SIG-M5 treated with dmso at 0.1 percent for 504 hours (cell line): ENCODE results near the gene TOMM70.
"Not testable (repeated sequence)": the region's sequence is repeated elsewhere in the genome, so short reads cannot be mapped to it uniquely, and the experiment has no call there.

Experiments used
- DNase-seq: peaks from one replicate; lab custom pipeline; 2025; ENCODE audit not compliant: unreplicated experiment; lab: John Stamatoyannopoulos, UW

The TOMM70 gene

DNA sequence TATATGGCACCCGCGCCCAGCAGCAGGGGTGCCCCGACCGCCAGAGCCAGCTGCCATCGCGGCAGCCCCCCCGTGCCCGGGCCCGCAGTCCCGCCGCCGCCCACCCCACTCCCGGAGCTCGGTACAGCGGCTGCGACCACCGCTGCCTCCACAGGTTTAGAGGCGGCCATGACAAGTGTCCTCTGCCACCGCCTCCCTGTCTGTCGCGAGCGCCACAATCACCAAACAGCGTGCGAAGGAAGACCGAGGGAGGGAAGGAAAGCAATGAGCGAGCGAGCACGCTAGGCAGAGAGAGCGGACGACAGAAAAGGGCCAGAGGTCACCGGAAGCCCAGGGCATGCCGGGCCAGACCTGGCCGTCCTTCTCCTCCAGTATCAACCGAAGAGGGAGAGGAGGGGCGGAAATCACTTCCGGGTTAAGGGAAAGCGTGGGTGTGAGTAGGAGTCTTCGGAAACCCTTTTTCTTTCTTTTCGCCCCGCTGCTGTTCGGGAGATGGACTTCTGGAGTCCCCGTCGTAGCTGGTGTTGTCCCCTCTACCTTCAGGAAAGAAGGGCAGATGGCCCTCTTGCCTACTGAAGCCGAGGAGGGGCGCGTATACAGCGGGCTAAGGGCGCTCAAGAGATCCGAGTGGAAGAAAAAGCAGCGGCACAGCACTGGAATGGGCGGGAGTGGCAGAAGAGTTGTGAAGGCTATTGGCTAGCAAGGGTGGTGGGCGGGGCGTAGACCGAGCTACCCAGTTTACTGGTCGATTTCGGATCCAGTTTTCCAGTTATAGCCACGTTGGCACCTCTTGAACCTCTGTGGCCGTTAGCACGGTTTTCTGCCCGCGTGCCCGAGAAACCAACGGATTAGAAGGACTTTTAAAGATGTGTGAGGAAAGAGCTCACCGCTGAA is at the start of gene TOMM70, which contains the start of gene LNP1:
TSS of gene TOMM70 (minus strand) at position 310 of the 894 bp plus-strand sequence. CDS start at position 170, 140 bp downstream.
TSS of gene LNP1 (plus strand) at position 760 of the 894 bp plus-strand sequence. CDS start 28,191 bp downstream, outside the sequence.
- DNase-seq = peak; percentile 98

DNA sequence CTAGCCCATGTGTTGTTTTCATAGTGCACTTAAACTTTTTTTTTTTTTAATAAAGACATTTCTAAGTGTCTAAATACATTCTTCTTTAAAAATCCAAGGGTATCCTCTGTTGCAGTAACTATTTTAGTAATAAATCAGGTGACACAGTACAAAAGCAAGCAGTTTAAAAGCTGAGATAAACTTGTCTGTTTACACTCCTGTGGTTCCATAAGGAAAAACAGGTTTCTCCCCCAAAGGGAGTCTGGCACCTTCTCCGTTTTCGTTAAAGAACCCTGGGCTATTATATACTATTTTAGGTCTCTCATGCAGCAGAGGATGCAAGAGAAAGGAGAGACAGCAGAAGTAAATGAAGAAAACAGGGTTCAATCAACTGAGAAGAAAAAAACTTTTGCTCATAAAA is 48.3 kb upstream of the TOMM70 start:
- DNase-seq = no peak

DNA sequence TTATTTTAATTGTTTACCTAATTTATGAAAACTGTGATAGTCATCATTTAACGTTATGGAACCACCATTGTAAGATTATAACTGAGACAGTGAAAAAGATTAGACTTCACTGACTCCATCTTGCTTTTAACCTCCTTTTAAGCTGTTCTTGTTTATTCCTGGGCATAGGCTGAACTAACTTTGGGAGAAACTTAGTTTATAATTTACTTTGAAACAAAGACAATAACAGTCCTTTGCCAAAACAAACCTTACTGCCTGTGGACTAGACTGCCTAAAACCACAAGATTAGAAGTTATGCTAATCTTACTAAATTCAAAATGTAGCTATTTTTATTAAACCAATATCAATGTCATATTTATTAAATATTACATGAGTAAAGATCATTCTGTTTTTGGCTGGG is 47.2 kb upstream of the TOMM70 start:
- no peak for DNase-seq

DNA sequence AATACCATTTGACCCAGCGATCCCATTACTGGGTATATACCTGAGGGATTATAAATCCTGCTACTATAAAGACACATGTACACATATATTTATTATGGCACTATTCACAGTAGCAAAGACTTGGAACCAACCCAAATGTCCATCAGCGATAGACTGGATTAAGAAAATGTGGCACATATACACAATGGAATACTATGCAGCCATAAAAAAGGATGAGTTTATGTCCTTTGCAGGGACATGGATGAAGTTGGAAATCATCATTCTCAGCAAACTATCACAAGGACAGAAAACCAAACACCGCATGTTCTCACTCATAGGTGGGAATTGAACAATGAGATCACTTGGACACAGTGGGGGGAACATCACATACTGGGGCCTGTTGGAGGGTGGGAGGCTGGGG is 46.2 kb upstream of the TOMM70 start:
- not testable (repeated sequence) for DNase-seq

DNA sequence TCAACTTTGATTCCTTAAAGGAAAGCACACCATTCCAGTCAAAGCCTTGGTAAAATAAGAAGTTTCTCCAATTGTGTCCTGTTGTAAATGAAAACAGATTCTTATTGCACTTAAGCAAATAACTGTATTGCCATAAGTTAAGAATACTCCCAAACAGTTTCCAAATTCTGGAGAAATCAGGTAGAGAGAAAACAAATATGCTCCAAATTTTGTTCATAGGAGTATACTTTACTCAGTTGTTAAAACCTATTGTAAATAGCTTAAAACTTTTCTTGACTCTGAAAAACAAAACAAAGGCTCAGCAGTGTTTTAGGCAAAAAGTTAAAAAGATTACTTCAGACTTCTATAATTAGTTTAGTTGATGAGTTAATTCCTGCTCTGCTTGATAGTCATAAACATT is 42.8 kb upstream of the TOMM70 start:
- no peak for DNase-seq

DNA sequence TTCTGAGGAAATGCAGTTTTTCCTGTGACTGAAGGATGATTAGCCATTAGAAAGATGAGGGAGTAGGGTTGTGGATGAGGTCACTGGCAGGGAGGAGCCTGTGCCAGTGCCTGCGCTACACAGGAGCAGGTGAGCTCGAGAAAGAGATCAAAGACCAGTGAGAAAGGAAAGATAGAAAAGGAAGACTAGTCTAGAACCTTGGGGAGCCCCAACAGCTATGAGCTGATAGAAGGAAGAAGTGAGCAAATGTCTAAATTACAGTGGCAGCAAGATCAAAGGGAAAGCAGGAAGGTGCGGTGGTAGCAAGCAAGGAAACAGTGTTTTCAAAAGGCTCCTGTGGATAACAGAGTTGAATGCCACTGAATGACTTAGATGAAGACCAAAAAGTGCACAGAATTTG is 40.0 kb upstream of the TOMM70 start:
- DNase-seq = no peak

DNA sequence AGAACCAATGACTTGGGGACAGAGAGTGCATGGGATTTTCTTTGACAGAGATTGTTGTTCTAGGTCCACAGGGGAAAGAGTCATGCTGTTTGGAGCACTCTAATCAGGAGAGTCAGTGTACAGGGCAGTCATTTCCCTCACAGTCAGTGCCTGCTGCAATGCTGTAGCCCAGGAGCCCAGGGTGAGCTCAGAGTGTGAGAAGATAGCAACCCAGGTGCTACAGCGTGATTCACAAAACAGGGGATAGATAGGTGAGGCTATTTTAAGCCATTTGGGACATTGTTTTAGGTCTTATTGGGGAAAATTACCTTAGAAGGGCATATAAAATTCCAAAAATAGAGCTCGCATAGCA is 37.7 kb upstream of the TOMM70 start:
- DNase-seq = no peak

DNA sequence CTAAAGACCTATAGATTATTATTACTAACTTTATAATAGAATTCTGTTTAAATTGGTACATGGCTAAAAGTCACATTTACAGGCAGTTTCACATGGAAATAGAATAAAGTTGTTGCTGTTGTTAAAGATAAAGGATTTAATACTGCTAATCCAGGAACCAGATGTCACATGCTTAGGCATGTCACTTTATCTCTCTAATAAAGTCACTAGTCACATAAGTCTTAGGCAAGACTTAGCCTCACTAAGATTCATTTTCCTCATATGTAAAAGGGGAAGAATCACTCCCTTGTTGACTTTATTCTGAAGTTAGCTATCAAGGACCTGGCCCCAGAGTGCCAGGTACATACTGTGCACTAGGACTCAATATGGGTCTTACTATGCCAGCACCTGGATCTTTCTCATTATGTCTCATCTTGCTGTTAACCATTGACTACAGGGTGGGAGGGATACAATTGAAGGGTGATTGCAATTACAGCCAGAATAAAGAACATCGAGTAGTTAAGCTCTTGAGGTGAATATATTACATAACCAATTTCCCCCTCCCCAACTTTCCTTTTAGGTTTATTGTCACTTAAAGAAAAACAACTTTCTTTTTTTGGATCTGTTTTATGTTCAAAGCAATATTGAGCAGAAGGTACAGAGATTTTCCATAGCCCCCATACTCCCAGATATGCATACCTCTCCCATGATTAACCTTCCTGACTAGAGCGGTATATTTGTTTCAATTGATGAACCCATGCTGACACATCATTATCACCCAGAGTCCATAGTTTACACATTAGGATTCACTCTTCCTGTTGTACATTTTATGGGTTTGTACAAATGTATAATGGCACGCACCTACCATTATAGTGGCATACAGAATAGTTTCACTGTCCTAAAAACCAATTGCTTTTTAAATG is 37.1 kb upstream of the TOMM70 start:
- peak; percentile 9 for DNase-seq

DNA sequence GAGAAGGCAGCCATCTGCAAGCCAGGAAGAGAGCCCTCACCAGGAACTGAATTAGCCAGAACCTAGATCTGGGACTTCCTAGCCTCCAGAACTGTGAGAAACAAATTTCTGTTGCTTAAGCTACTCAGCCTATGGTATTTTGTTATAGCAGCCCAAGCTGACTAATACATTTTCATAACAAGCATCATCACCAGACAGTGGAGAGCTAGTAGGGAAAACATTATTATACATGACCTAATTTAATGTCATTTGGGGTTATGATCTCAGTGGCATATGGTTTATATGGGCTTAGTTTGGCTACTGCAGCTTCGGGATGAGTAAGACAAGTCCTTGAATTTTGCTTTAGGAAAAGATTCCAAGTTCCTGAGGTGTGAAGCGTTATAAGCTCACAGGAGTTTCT is 36.1 kb upstream of the TOMM70 start:
- no peak for DNase-seq

DNA sequence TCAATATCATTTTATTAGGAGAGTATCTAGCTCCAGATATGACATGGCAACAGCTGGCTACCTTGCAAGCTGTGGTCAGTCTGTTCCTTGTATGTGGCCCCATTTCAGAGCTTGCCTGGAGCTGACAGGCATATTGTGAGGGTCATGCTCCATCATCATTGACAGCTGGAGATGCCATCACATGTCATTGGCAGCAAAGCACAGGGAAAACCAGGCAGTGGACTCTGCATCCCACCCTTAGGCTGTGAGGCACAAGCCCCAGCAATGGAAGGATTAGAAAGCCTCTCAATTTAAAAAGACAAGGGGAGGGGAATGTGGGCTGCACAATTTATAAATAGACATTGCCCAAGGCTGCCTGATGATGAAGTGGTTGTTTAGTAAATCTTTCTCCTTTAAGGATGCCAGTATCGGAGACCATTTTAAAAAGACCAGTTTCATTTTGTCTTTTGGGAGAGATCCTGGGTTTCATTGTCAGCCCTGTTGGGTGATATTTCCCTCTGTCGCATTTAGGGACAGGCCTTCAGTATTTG is 28.4 kb upstream of the TOMM70 start:
- no peak for DNase-seq

DNA sequence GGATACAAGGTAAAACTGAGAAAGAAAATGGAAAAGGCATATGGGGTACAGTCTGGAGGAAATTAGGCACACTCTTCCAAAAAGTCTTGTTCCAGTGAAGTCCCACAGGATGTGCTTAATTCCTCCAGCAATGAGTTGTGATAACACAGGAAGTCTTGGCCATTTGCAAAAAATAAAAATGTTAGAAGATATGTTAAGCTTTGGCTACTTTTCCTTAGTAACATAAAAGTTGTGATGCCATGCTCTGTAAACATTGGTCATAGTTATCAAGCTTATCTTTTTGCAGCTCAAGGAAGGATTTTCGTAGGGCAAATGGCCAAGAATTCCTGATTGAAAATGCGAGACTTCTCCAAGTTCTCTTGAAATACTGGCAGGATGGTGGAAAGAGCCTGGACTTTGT is 26.8 kb upstream of the TOMM70 start:
- DNase-seq = no peak

DNA sequence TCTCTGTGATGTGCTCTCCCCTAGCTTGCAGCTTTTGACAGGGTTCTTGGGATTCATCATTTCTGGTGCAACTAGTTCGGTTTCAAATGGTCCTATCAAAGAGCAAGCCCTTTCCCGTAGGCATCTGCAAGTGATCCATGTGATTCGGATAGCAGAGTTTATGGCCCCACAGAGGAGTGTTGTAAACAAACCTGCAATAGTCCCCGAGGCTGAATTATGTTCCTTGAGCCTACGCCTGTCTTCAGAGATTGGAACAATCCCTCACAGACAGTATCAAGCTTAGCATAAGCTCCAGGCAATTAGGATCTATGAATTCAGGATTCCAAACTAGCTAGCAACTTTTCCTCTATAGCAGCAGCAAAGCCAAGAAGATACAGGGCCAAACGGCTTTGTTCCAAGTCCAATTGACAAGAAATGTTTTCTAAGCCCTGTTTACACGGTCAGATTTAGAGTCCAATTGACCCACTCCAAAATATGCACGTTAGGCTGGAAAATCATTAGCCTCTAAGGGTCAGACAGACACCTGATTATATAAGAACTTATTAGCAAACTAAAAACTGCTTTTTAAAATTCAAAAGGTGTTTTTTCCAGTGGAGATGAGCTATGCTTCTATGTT is 25.3 kb upstream of the TOMM70 start:
- no peak for DNase-seq

DNA sequence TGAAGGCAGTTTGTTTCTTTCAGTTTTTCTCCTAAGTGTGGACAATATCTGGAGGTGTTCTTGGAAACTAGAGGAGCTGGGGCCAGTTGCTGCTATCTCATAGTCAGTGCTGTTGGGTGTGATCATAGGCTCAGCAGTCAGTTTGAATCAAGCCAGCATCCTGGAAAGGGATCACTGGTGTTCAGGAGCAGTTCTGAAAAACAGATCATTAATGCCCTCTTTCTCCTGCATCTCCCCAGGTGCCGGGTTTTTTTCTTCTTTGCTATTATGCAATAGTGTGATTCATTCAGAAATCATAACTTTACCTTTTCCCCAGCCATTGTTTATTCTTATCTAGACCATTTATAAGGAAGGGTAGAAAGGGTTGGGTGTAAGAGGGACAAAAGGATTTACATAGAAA is 24.4 kb upstream of the TOMM70 start:
- no peak for DNase-seq

DNA sequence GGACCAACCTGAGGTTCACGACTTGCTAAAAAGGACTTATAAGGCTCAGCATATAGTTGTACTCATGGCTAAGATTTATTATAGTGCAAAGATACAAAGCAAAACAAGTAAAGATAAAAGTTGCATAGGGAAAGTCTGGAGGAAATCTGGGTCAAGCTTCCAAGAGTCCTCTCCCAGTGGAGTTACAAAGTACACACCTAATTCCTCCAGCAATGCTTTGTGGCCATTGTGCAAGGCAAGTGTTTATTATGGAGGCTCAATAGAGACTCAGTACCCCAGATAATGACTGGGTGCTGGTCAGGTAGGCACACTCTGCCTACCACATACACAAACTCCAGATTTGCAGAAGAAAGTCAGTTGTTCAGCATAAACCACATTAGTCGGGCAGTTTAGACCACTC is 23.4 kb upstream of the TOMM70 start:
- DNase-seq = no peak

DNA sequence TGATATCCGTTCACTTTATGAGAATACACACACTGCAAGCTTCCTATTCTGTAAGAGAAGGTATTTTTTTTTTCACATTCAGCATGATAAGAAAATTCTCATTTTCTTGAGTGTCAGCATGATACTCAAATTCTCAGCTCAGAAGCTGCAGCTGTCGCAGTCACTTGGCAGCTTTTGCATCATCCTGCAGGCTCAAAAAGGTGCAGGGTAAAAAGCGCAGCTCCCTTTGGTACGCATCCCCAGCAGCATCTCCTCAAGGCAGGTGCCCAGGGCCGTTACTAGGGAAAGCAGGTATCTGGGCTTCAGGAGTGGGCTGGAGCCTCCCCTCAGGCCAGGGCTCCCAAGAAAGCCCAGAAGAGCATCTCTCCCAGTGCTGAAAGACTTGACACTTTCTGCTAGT is 22.7 kb upstream of the TOMM70 start:
- DNase-seq = no peak

DNA sequence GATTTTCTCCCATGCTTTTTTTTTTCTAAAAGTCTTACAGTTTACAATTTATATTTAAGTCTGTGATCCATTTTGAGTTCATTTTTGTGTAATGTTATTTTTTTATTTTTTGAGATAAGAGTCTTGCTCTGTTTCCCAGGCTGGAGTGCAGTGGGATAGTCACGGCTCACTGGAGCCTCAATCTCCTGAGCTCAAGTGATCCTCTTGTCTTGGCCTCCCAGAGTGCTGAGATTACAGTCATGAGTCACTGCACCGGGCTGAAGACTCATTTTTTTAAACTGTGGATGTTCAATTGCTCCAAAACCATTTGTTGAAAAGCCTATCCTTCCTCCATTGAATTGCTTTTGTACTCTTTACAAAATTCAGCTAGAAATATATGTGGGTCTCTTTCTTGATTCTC is 20.0 kb upstream of the TOMM70 start:
- DNase-seq = no peak

DNA sequence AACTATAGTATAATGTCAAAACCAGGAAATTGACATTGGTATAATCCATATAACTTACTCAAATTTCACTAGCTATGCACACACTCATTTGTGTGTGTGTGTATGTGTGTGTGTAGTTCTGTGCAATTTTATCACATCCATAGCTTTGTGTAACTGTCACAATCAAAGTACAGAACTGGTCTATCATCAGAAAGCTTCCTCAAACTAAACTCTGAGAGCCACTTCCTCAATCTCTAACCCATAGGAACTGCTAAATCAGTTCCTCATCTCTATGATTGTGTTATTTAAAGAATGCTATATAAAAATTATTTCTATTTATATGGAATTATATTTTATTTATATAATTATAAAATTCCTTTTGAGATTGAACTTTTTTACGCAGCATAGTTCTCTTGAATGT is 18.5 kb upstream of the TOMM70 start:
- peak; percentile 85 for DNase-seq

DNA sequence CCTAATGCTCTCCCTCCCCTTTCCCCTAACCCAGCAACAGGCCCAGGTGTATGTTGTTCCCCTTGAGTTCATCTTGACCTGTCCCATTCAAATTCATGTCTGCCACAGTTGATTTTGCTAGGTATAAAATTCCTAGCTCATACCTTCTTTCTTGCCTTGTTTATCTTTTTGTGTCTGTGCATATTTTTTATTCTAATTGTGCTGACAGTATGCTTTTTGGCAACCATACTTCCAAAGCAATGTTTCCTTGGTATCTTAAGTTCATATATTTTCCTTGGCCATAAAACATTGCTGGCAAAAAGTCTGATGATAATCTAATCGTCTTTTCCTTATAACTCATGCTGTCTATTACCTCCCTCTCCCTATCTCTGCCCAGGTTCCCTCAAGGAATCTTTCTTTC is 16.0 kb upstream of the TOMM70 start:
- DNase-seq = no peak

DNA sequence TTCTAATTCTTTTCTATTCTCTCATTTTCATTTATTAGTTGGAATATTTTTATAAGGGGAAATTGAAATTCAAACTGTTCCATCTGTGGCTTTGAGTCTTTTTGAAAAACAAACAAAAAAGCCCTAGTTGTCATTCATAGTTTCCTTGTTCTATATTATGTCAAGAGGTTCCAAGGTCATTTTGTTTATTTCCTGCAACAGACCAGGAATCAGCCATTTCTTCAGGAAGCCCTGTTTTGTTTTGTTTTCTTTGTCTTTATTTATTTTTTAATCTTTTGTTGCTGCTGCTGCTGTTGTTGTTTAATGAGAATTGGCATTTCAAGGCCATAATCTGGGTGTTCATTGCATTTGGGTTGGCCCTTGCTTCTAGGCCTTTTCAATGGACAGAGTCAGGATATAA is 15.3 kb upstream of the TOMM70 start:
- no peak for DNase-seq

DNA sequence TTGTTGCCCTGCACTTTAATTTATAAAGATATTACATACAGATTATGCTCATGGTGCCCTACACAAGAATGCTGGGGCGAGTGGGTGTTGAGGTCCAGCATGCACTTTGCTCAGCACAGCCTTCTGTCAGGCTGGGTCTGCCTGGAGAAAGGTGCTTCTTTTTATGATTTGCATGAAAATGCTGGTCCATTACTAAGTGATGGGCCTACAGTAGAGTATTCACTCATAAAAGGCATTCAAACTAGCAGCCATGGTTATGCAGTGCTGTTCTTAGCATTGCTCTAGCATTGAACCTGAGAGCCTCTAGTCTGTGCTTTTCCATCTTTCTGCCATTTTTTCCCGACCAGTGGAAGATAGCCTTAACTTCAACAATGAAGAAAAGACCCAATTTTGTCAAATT is 12.7 kb upstream of the TOMM70 start:
- no peak for DNase-seq

DNA sequence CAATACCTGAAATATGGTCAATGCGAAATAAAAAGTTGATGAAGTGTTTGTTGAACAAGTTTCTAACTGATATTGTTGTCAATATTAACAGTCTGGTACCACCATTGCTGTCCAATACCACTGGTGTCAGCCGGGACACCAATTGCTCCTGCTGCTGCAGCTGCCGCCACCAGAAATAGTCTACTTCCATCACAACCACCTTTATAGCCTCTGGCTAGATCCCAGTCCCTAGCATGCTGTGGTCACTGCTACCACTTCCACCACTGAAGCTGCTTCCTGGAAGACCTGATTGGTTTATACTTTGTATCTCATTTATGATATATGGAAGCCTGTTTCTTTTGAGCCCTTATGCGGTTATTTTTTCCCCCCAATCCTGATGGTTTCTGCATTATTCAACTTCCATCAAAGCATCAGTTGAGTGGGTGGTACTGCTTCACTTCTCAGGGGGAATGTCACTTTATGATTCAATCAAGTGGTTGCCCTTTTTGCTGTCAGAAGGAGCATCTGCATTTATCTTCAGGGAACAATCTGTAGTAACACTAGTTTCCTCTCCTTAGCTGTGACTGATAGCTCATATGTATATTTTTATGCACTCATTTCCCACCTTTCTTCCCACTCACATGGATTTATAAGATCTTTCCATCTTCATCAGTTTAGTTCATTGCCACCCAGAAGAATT is 12.2 kb upstream of the TOMM70 start:
- DNase-seq = no peak
